Epithelial cell of esophagus (primary cell): Measurements from ENCODE around the gene PODNL1.
"Not testable (repeated sequence)": the region's sequence is repeated elsewhere in the genome, so short reads cannot be mapped to it uniquely, and the experiment has no call there.

Source experiments
- DNase-seq: peaks from one replicate; pipeline ENCODE4 v3.0.0; 2010; ENCODE audit warnings: low read depth
- H3K4me3 ChIP-seq: 2 replicates; pipeline ENCODE4 v1.5.1; 2011; ENCODE audit warnings: mild to moderate bottlenecking, low read length, control low read depth
- CTCF ChIP-seq: IDR thresholded peaks from 2 replicates; pipeline ENCODE4 v1.5.1; 2011; ENCODE audit warnings: low read depth, mild to moderate bottlenecking, low read length, control low read depth, inconsistent platforms; ENCODE audit not compliant: insufficient read depth; ENCODE audit errors: missing control alignments

Gene PODNL1

GRCh38 chr19:13979244-13979615 is 41.0 kb upstream of the PODNL1 start:
- TF ChIP-seq CTCF = no peak
- no peak for DNase-seq
- H3K4me3 ChIP-seq = peak overlapping the region; percentile 5

GRCh38 chr19:13978351-13979243 is 40.4 kb upstream of the PODNL1 start:
- DNase-seq = peak; percentile 54
- no peak for TF ChIP-seq CTCF
- H3K4me3 ChIP-seq = peak overlapping the region; percentile 5

- H3K4me3 ChIP-seq = no peak overlapping the region
- TF ChIP-seq CTCF = no peak
These were observed 39.6 kb upstream of the PODNL1 start for GRCh38 chr19:13977803-13978202.

GRCh38 chr19:13976446-13976845 is 38.2 kb upstream of the PODNL1 start:
- no peak for DNase-seq
- TF ChIP-seq CTCF = no peak
- H3K4me3 ChIP-seq = no peak overlapping the region

More at GRCh38 chr19:13977803-13978202, 39.6 kb upstream of the PODNL1 start:
- no peak for DNase-seq

GRCh38 chr19:13975870-13976269 is 37.7 kb upstream of the PODNL1 start:
- DNase-seq = no peak
- H3K4me3 ChIP-seq = no peak overlapping the region
- no peak for TF ChIP-seq CTCF

- peak; percentile 95 for DNase-seq
- no peak overlapping the region for H3K4me3 ChIP-seq
- no peak for TF ChIP-seq CTCF
These were observed 35.9 kb upstream of the PODNL1 start for GRCh38 chr19:13974073-13974472.

GRCh38 chr19:13973479-13973878 is 35.3 kb upstream of the PODNL1 start:
- not testable (repeated sequence) for H3K4me3 ChIP-seq, DNase-seq
